ENCODE measurements around the gene UBASH3B.

- TF ChIP-seq CTCF (IDR thresholded peaks at IDR 0.05; ENCODE audit: low read depth, low read length) (no peak), POLR2A (IDR thresholded peaks at IDR 0.05; ENCODE audit: extremely low read depth, insufficient read length) (no peak), MAX (IDR thresholded peaks at IDR 0.05; ENCODE audit: low read depth, low read length) (no peak)
Measured at GRCh38 chr11:122707901-122708300, 52.4 kb downstream of the UBASH3B start.
